Thyroid gland (tissue), 4 donors: Measurements from ENCODE around the gene ADTRP. TPM values are rescaled to one million over a fixed set of nuclear protein-coding genes. Genes with fewer than 3 reads are reported as not detected.

Experiments
- DNase-seq, 2 donors: peaks; one replicate each; pipeline ENCODE4 v3.0.0-alpha.2; 2019
- H3K27ac ChIP-seq, 3 donors: fragments of 200-600 bp; sonication (generic); 1 replicate in 2 of 3; 2 replicates in 1 of 3; pipeline ENCODE4 v1.5.1; 2016 to 2019; ENCODE audit warnings: mild to moderate bottlenecking in 1 of 3, moderate library complexity in 1 of 3
- H3K27me3 ChIP-seq: fragments of 200-600 bp; sonication (generic); one replicate; pipeline ENCODE4 v1.5.1; 2019
- H3K36me3 ChIP-seq, 2 donors: fragments of 200-600 bp; sonication (generic); one replicate each; pipeline ENCODE4 v1.5.1; 2016 to 2019
- H3K4me1 ChIP-seq, 2 donors: fragments of 200-600 bp; sonication (generic); one replicate each; pipeline ENCODE4 v1.5.1; 2017 to 2019
- H3K4me3 ChIP-seq, 3 donors: fragments of 200-600 bp; sonication (generic); replicated peaks in 1 of 3; 1 replicate in 2 of 3; 2 replicates in 1 of 3; pipeline ENCODE4 v1.5.1; 2016; ENCODE audit warnings: mild to moderate bottlenecking in 1 of 3
- H3K9me3 ChIP-seq: fragments of 200-600 bp; sonication (generic); one replicate; pipeline ENCODE4 v1.5.1; 2017
- POLR2A ChIP-seq, 2 donors: fragments of 450-650 bp; IDR thresholded peaks; one replicate each; pipeline ENCODE4 v1.6.1; 2017; ENCODE audit warnings: antibody characterized with exemption in 2 of 2, mild to moderate bottlenecking in 2 of 2, moderate library complexity in 1 of 2
- WGBS, 2 donors: methylation state at CpG; one replicate each; pipeline ENCODE4 v1.1.5; 2017; 5-methylcytosine and 5-hydroxymethylcytosine counted together
- intact Hi-C: fragments of 100-400 bp; cut with DNase I; formaldehyde crosslinking; loops from one replicate; pipeline ENCODE4 v1.15.1; 2023
- total RNA-seq, 4 donors: library from RNA; depleted of rRNA; stranded (reverse); fragments of >200 nt; gene quantifications; one replicate each; pipeline ENCODE4 v1.2.3, GENCODE V29; 2016
- TF ChIP-seq, protein P1 (sequence below), 6 experiments: fragments of 200-600 bp in 3 of 6; fragments of 450-650 bp in 3 of 6; sonication (generic) in 3 of 6; IDR thresholded peaks; one replicate each; pipeline ENCODE4 v1.5.1; 2016 to 2019; ENCODE audit warnings: antibody characterized with exemption in 6 of 6, mild to moderate bottlenecking in 2 of 6, inconsistent platforms in 1 of 6, moderate library complexity in 1 of 6

Gene ADTRP
- total RNA-seq, 4 donors from 2014 or later: 0.40 to 3.5 TPM; not detected in 2

DNA sequence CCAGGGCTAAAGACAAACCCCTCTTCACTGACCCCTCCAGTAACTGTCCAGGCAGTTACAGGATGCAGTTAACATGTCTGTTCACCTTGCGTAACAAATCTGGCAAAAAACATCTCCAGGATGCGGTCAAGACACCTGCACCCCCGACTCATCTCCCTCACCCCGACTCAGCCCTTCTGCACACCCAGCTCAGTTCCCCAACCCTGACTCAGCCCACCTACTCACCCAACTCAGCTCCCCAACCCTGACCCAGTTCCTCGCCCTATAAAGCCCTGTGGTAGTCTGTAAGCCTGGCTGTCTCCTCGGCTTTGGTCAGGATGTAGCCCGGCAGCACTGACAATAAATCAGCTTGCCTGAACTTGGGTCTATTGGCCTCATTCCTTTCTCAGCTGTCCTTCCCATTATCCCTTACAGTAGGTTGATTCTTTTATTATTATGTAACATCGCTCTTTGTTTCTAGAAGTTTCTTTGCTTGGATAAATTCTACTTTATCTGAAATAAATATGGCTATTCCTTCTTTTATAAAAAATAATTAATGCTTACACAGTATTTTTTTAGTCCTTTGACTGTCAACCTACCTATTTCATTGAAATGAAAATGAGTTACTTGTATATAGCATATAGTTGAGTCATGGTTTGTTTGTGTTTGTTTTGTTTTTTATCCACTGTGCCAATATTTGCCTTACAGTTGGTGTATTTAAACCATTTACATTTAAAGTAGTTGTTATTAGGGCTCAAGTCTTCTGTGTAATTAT lies 12.9 kb upstream of the ADTRP start:
- Histone ChIP-seq H3K36me3 (no peaks in the 10 kb centered on the region), H3K9me3 (no peaks in the 10 kb centered on the region), H3K4me3 (no peak overlapping the region), H3K27me3 (no peaks in the 10 kb centered on the region), H3K4me1 (peaks cover 19 to 25% of the 10 kb centered on the region in 2 donors), H3K27ac (no peak overlapping the region)
- intact Hi-C loops: no loop called here
- TF ChIP-seq, protein P1, sequence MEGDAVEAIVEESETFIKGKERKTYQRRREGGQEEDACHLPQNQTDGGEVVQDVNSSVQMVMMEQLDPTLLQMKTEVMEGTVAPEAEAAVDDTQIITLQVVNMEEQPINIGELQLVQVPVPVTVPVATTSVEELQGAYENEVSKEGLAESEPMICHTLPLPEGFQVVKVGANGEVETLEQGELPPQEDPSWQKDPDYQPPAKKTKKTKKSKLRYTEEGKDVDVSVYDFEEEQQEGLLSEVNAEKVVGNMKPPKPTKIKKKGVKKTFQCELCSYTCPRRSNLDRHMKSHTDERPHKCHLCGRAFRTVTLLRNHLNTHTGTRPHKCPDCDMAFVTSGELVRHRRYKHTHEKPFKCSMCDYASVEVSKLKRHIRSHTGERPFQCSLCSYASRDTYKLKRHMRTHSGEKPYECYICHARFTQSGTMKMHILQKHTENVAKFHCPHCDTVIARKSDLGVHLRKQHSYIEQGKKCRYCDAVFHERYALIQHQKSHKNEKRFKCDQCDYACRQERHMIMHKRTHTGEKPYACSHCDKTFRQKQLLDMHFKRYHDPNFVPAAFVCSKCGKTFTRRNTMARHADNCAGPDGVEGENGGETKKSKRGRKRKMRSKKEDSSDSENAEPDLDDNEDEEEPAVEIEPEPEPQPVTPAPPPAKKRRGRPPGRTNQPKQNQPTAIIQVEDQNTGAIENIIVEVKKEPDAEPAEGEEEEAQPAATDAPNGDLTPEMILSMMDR (IDR thresholded peaks at IDR 0.05): no peak
- TF ChIP-seq POLR2A (IDR thresholded peaks at IDR 0.05): no peak
- WGBS, 2 donors: 88 to 90% methylated on average over 8 of the region's 8 CpGs
- DNase-seq: no peak

DNA sequence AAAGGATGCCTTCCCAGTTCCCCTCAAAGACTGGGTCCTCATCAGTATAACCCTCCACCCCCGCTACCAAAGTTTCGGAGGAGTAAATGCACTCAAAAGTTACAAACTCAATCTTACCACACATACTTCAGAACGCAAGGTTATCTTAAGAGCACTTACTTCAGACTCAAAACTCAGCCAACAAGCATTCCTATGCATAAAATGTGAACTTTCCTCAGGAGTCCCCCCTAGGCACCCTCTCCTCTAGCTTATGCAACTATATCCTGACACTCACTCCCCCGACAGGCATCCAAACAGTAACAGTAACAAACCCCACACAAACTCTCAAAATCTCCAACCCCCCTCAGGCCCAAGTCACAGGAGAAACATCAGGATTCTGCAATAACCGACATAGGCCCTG lies 11.1 kb upstream of the ADTRP start:
- Histone ChIP-seq H3K36me3 (no peaks in the 10 kb centered on the region), H3K4me1 (peaks cover 12 to 17% of the 10 kb centered on the region in 2 donors), H3K4me3 (no peak overlapping the region), H3K27me3 (no peaks in the 10 kb centered on the region), H3K27ac (no peak overlapping the region), H3K9me3 (no peaks in the 10 kb centered on the region)
- WGBS, 2 donors: 48 to 51% methylated on average over 5 of the region's 5 CpGs
- peak in 1 of 2 donors; percentile 28 for DNase-seq
- TF ChIP-seq POLR2A (IDR thresholded peaks at IDR 0.05): no peak
- TF ChIP-seq, protein P1 (IDR thresholded peaks at IDR 0.05): no peak
- intact Hi-C loops: no loop called here

DNA sequence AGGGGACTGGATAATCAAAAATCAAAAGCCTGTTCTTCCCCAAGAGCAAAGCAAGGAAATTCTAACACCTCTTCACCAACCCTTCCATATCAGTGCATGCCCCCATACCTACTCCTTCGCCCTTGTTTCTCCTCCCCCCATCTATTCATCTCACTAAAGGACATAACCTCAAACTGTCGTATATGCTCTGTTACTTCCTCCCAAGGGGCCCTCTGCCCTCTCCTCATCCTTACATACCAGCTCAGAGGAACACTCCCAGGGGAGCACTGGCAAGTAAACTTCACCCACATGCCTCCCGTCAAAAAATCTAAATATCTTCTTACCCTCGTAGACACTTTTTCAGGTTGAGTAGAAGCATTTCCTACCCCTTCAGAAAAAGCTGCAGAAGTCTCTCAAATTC lies 9.4 kb upstream of the ADTRP start:
- no peak for DNase-seq
- no peaks in the 10 kb centered on the region for H3K36me3 ChIP-seq
- peaks cover 5 to 9% of the 10 kb centered on the region in 2 donors for H3K4me1 ChIP-seq
- H3K27me3 ChIP-seq: no peaks in the 10 kb centered on the region
- H3K4me3 ChIP-seq: no peak overlapping the region
- H3K27ac ChIP-seq: no peak overlapping the region
- TF ChIP-seq POLR2A (IDR thresholded peaks at IDR 0.05): no peak
- TF ChIP-seq, protein P1 (IDR thresholded peaks at IDR 0.05): no peak
- WGBS, 2 donors: 90 to 93% methylated on average over 4 of the region's 4 CpGs
- intact Hi-C loops: no loop called here
- no peaks in the 10 kb centered on the region for H3K9me3 ChIP-seq

DNA sequence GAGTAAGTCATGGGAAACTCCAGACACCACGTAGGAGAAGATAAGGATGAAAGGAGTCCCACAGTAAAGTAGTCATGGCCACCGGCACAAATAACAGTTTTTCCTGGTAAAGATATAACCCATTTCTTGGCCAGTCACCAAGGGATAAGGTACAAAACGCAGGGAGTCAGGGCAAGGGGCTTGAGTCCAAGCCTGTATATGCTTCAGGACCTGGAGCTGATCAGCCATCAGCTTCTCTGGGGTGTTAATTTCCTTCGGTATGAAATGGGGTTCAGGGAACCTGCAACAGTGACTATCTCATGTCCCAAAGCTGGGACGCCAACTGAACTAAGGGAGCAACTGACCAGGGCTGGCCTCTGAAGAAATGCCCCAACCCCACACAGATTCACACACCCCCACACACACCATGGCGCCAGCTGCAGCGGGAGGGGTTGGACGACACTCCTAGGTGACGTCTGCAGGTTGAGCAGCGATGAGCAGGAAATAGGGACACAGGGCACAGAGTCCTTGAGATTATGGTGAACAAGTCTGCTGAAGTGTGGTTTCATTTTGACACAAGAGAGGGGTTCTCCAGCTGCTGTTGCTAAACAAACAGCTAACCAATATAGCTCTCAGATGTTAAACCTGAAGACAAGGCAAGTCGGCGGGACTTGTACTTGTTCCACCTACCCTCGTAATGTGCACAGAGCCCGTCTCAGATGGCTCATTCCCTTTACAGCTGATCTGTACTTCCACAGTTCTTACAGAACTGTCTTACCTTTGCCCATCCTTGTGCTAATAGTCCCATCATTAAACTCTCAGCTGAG lies 7.4 kb upstream of the ADTRP start:
- H3K4me1 ChIP-seq: peaks cover 5 to 9% of the 10 kb centered on the region in 2 donors
- peak; percentile 24 to 33 for DNase-seq
- intact Hi-C loops: no loop called here
- H3K9me3 ChIP-seq: no peaks in the 10 kb centered on the region
- peak overlapping the region in 1 of 3 donors; percentile 6 for H3K27ac ChIP-seq
- TF ChIP-seq POLR2A (IDR thresholded peaks at IDR 0.05): no peak
- TF ChIP-seq, protein P1 (IDR thresholded peaks at IDR 0.05): no peak
- no peaks in the 10 kb centered on the region for H3K36me3 ChIP-seq
- H3K4me3 ChIP-seq: no peak overlapping the region
- no peaks in the 10 kb centered on the region for H3K27me3 ChIP-seq
- 48 to 56% methylated on average over 14 of the region's 14 CpGs for WGBS, 2 donors

DNA sequence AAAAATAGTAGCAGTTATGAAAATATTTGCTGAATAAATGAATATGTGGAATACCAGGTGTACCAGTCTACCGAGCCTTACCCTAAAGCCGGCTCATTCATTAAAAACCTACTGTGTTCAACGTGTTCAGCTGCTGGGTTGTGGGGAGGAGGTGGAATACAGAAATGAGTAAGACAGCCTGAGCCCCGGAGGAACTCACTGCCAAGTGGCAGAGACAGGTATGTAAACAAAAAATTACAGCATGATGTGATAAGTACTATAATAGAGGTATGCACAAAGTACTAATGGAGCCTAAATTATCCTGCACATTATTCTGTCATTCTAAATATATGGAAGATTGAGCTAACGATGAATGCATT lies 6.8 kb upstream of the ADTRP start:
- WGBS, 2 donors: 73 to 84% methylated on average over 5 of the region's 5 CpGs
- Histone ChIP-seq H3K36me3 (no peaks in the 10 kb centered on the region), H3K9me3 (no peaks in the 10 kb centered on the region), H3K4me3 (no peak overlapping the region), H3K27ac (no peak overlapping the region), H3K4me1 (peaks cover 0 to 9% of the 10 kb centered on the region in 2 donors), H3K27me3 (no peaks in the 10 kb centered on the region)
- intact Hi-C loops: no loop called here
- no peak for DNase-seq
- TF ChIP-seq, protein P1 (IDR thresholded peaks at IDR 0.05): no peak
- no peak for TF ChIP-seq POLR2A (IDR thresholded peaks at IDR 0.05)
